Endothelial cell of umbilical vein (primary cell): Measurements from ENCODE around the gene DACT1. TPM values are rescaled to one million over a fixed set of nuclear protein-coding genes. Genes with fewer than 3 reads are reported as not detected.

ENCODE experiments used
- BruUV-seq: library from RNA; stranded (reverse); fragments of 400-500 nt; replicated peaks from 2 replicates; lab custom pipeline; 2021; lab: Mats Ljungman, UMichigan
- CTCF ChIA-PET: fragments of 300-600, 350-600 bp; sonication (Branson Sonifier 250); formaldehyde crosslinking; loops from one replicate; lab custom pipeline; 2021; ENCODE audit warnings: antibody characterized with exemption, inconsistent platforms; lab: Charles Lee
- POLR2A ChIA-PET: fragments of 300-600, 350-600 bp; sonication (Branson Sonifier 250); formaldehyde crosslinking; loops from one replicate; lab custom pipeline; 2021; ENCODE audit warnings: antibody characterized with exemption, inconsistent platforms; lab: Charles Lee
- DNase-seq: peaks from one replicate; pipeline ENCODE4 v3.0.0-alpha.2; 2011; ENCODE audit warnings: low read depth, low spot score
- FAIRE-seq: peaks from 2 replicates; lab custom pipeline; 2011; peaks lifted over from hg19 to GRCh38; lab: Jason Lieb, UNC
- H2AFZ ChIP-seq: 2 replicates; pipeline ENCODE4 v1.6.0; 2012; ENCODE audit warnings: low read depth, low read length, control low read depth, inconsistent platforms
- H3K27ac ChIP-seq: 2 replicates; pipeline ENCODE4 v1.5.1; 2011; ENCODE audit warnings: low read depth, mild to moderate bottlenecking, control low read depth, low read length, moderate library complexity; ENCODE audit not compliant: insufficient read depth
- H3K27me3 ChIP-seq, 2 experiments: 2 replicates each; pipeline versions ENCODE4 v1.6.0 to v1.6.1; 2011; ENCODE audit warnings: low read length in 2 of 2, mixed read lengths in 1 of 2; ENCODE audit not compliant: control insufficient read depth in 2 of 2, insufficient read depth in 2 of 2
- H3K36me3 ChIP-seq, 2 experiments: 2 replicates in 1 of 2; 3 replicates in 1 of 2; pipeline ENCODE4 v1.5.1; 2011; ENCODE audit warnings: low read length in 2 of 2, mild to moderate bottlenecking in 1 of 2, moderate library complexity in 1 of 2; ENCODE audit not compliant: control insufficient read depth in 2 of 2, insufficient read depth in 2 of 2; ENCODE audit errors: extremely low read depth in 1 of 2
- H3K4me1 ChIP-seq: 3 replicates; pipeline ENCODE4 v1.5.1; 2011; ENCODE audit warnings: mild to moderate bottlenecking, low read length; ENCODE audit not compliant: control insufficient read depth, insufficient read depth; ENCODE audit errors: extremely low read depth
- H3K4me2 ChIP-seq: 2 replicates; pipeline ENCODE4 v1.6.1; 2011; ENCODE audit warnings: low read length, control low read depth, mixed read lengths; ENCODE audit not compliant: insufficient read depth
- H3K4me3 ChIP-seq, 3 experiments: fragments of 200-600 bp in 1 of 3; sonication (generic), shearing (Covaris generic) in 1 of 3; replicated peaks in 1 of 3; 2 replicates each; pipeline ENCODE4 v1.5.1; 2011 to 2016; ENCODE audit warnings: control low read depth in 3 of 3, low read length in 3 of 3, mild to moderate bottlenecking in 2 of 3, inconsistent platforms in 1 of 3, low read depth in 1 of 3, moderate library complexity in 1 of 3; ENCODE audit not compliant: insufficient read depth in 1 of 3
- H3K79me2 ChIP-seq: 2 replicates; pipeline ENCODE4 v1.6.0; 2012; ENCODE audit warnings: low read length, inconsistent platforms; ENCODE audit not compliant: control insufficient read depth, insufficient read depth
- H3K9ac ChIP-seq: replicated peaks from 2 replicates; pipeline ENCODE3; 2011; ENCODE audit warnings: low read length, control low read depth; ENCODE audit not compliant: insufficient read depth; ENCODE audit errors: extremely low read depth
- H3K9me1 ChIP-seq: replicated peaks from 3 replicates; pipeline ENCODE4 v1.6.0; 2011; ENCODE audit warnings: mild to moderate bottlenecking, low read length; ENCODE audit not compliant: control insufficient read depth, insufficient read depth; ENCODE audit errors: extremely low read depth
- H3K9me3 ChIP-seq: replicated peaks from 2 replicates; pipeline ENCODE4 v1.5.1; 2012; ENCODE audit warnings: low read length, inconsistent platforms; ENCODE audit not compliant: control insufficient read depth, insufficient read depth
- H4K20me1 ChIP-seq: replicated peaks from 2 replicates; pipeline ENCODE3; 2011; ENCODE audit warnings: mild to moderate bottlenecking, low read length; ENCODE audit not compliant: control insufficient read depth, insufficient read depth; ENCODE audit errors: extremely low read depth
- EZH2 ChIP-seq: IDR thresholded peaks from 2 replicates; pipeline ENCODE4 v1.6.1; 2012; ENCODE audit warnings: borderline replicate concordance, low read depth, mild to moderate bottlenecking, moderate library complexity, low read length, inconsistent platforms; ENCODE audit not compliant: severe bottlenecking
- FOS ChIP-seq: IDR thresholded peaks from 2 replicates; pipeline ENCODE4 v1.6.1; 2011; ENCODE audit warnings: mild to moderate bottlenecking, low read length, moderate library complexity, borderline replicate concordance; ENCODE audit not compliant: insufficient read depth
- GATA2 ChIP-seq: IDR thresholded peaks from 2 replicates; pipeline ENCODE4 v1.7.0; 2011; ENCODE audit warnings: low read depth, mild to moderate bottlenecking, moderate library complexity, mixed read lengths, low read length; ENCODE audit not compliant: insufficient read length, insufficient read depth
- JUN ChIP-seq: IDR thresholded peaks from 2 replicates; pipeline ENCODE4 v1.6.1; 2011; ENCODE audit warnings: borderline replicate concordance, low read depth; ENCODE audit not compliant: insufficient read length, insufficient read depth
- MAX ChIP-seq: IDR thresholded peaks from 2 replicates; pipeline ENCODE4 v1.6.1; 2011; ENCODE audit not compliant: insufficient read depth, insufficient read length
- MYC ChIP-seq: IDR thresholded peaks from one replicate; pipeline ENCODE4 v1.6.1; 2011; ENCODE audit warnings: mild to moderate bottlenecking, low read depth, low read length
- POLR2A ChIP-seq: IDR thresholded peaks from 2 replicates; pipeline ENCODE4 v1.6.1; 2012; ENCODE audit warnings: low read depth, mild to moderate bottlenecking, control low read depth, low read length
- dilution Hi-C: fragments of 300-500 bp; cut with MboI; formaldehyde crosslinking; loops from one replicate; pipeline ENCODE4 v1.15.0; 2019; ENCODE audit warnings: low sequenced_read_pairs; ENCODE audit not compliant: extremely low pct_ligation_motif_present
- intact Hi-C: fragments of 100-400 bp; cut with micrococcal nuclease; formaldehyde crosslinking; loops from one replicate; pipeline ENCODE4 v1.10.0; 2022
- polyA plus RNA-seq, 4 experiments: library from polyadenylated mRNA; depleted of rRNA in 3 of 4; stranded (reverse) in 3 of 4; unstranded in 1 of 4; fragments of >200 nt; gene quantifications; 2 replicates each; pipeline versions ENCODE4 v1.2.1 to v1.2.3, GENCODE V29; 2011 to 2012; ENCODE audit warnings: missing spikeins in 1 of 4
- total RNA-seq: library from RNA; stranded (reverse); gene quantifications from 2 replicates; pipeline ENCODE4 v1.2.3, GENCODE V29; 2021

The DACT1 gene
- total and polyA plus RNA-seq, 2 donors (not counting 3 experiments of a cell fraction or from before 2014, with no cell fraction given) = 0.21 to 0.27 TPM

DNA sequence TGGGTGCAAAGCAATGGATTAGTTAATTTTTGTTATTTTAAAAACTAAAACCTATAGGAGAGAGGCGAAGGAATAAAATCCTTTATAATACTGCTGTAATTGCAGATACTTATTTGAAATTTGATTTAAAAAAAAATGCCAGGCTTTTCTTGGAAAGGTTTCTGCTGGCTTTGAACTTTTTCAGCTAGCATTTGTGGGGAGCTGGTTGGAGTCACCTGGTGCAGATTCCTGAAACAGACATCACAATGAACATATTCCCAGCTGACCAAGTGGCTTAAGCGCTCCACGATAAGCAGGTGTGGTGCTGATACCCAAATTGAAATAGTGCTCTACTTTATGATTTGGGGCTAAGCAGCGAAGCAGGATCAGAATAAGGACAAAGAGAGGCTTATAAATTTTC is 42.9 kb downstream of the DACT1 start:
- no peaks in the 10 kb centered on the region for H3K36me3 ChIP-seq
- POLR2A ChIA-PET = no interaction called here
- no peak overlapping the region for H3K9ac ChIP-seq

GRCh38 chr14:58687232-58687795 is 49.6 kb downstream of the DACT1 start:
- no peak overlapping the region for H3K9ac ChIP-seq
- FAIRE-seq (no peak), DNase-seq (no peak)
- H2AFZ ChIP-seq = no peak overlapping the region
- no peaks in the 10 kb centered on the region for H3K27me3 ChIP-seq
- no peaks in the 10 kb centered on the region for H3K9me3 ChIP-seq
- no peak overlapping the region for H3K4me3 ChIP-seq
- no peaks in the 10 kb centered on the region for H3K4me1 ChIP-seq
- intact Hi-C loops = no loop called here
- POLR2A ChIA-PET = no interaction called here
- CTCF ChIA-PET = interaction anchor here (1.1 kb wide), 1 partner anchor 19 kb away, joined by 3 read pairs; no protein-coding TSS in a partner anchor
- H3K27ac ChIP-seq = no peak overlapping the region
- dilution Hi-C loops = no loop called here
- H3K79me2 ChIP-seq = no peaks in the 10 kb centered on the region
- H3K4me2 ChIP-seq = no peak overlapping the region
- BruUV-seq = no TSS peak
- no peaks in the 10 kb centered on the region for H4K20me1 ChIP-seq
- TF ChIP-seq FOS = no peak
- TF ChIP-seq POLR2A = no peak
- no peaks in the 10 kb centered on the region for H3K9me1 ChIP-seq
- H3K36me3 ChIP-seq = no peaks in the 10 kb centered on the region

More for the DNA sequence above, 42.9 kb downstream of the DACT1 start:
- Histone ChIP-seq H2AFZ (no peak overlapping the region), H3K27me3 (peaks cover 2% of the 10 kb centered on the region in 2 experiments), H3K79me2 (no peaks in the 10 kb centered on the region), H3K4me2 (no peak overlapping the region), H3K9me1 (no peaks in the 10 kb centered on the region), H4K20me1 (no peaks in the 10 kb centered on the region), H3K9me3 (no peaks in the 10 kb centered on the region), H3K27ac (no peak overlapping the region), H3K4me3 (no peak overlapping the region), H3K4me1 (no peaks in the 10 kb centered on the region)
- no peak for DNase-seq
- no TSS peak for BruUV-seq
- no peak for FAIRE-seq
- dilution Hi-C loops (no loop called here), intact Hi-C loops (no loop called here)
- CTCF ChIA-PET = no interaction called here
- no peak for TF ChIP-seq EZH2
- TF ChIP-seq GATA2 = no peak
- TF ChIP-seq MYC = no peak
- no peak for TF ChIP-seq MAX
- no peak for TF ChIP-seq JUN
